Muscle of arm (tissue), 12 donors: ENCODE data around the gene LSM12. TPM values are rescaled to one million over a fixed set of nuclear protein-coding genes. Genes with fewer than 3 reads are reported as not detected.

Experiments
- DNase-seq: peaks from one replicate; pipeline ENCODE4 v3.0.0-alpha.2; 2013
- polyA plus RNA-seq, 12 donors: library from polyadenylated mRNA; unstranded; fragments of 120-200 nt; gene quantifications; one replicate each; pipeline ENCODE4 v1.2.1, GENCODE V29; 2013; ENCODE audit not compliant: insufficient read length in 12 of 12

The LSM12 gene
- polyA plus RNA-seq, 12 donors: 26.4 to 379 (median 30.7) TPM

GRCh38 chr17:43987131-43988021 is 79.1 kb downstream of the LSM12 start:
- DNase-seq: no peak

- no peak for DNase-seq
These were observed 80.1 kb downstream of the LSM12 start for GRCh38 chr17:43986225-43986981.

GRCh38 chr17:43984521-43984920 is 82.0 kb downstream of the LSM12 start:
- no peak for DNase-seq

Other genes starting within 250 kb of the LSM12 start
- 10 to 100 TPM in 2 of 12 donors, 1 to 10 TPM in 9, not detected in 1; 3.1 to 42.0 (median 4.3) TPM for gene MPP3, start 233.5 kb downstream of the LSM12 start, polyA plus RNA-seq
- gene CD300LG, start 219.5 kb downstream of the LSM12 start, polyA plus RNA-seq: 1 to 10 TPM in 10 of 12 donors, not detected in 2; 1.6 to 3.2 (median 2.2) TPM
- gene MPP2, start 159.1 kb downstream of the LSM12 start, polyA plus RNA-seq: 1 to 10 TPM in 11 of 12 donors, not detected in 1; 1.8 to 5.1 (median 3.3) TPM
- under 1 TPM in 3 of 12 donors, not detected in 9; 0.27 to 0.37 (median 0.35) TPM for gene PPY, start 124.2 kb downstream of the LSM12 start, polyA plus RNA-seq
- gene PYY, start 112.7 kb downstream of the LSM12 start, polyA plus RNA-seq: 10 to 100 TPM in 1 of 12 donors, under 1 TPM in 2, not detected in 9; 0.22 to 79.9 (median 0.47) TPM
- under 1 TPM in 10 of 12 donors, not detected in 2; 0.17 to 0.70 (median 0.42) TPM for gene NAGS, start 62.0 kb downstream of the LSM12 start, polyA plus RNA-seq
- 10 to 100 TPM in 11 of 12 donors, not detected in 1; 20.2 to 33.7 (median 27.2) TPM for gene TMEM101, start 51.7 kb downstream of the LSM12 start, polyA plus RNA-seq
- 10 to 100 TPM in 11 of 12 donors, not detected in 1; 25.8 to 65.2 (median 34.2) TPM for gene G6PC3, start 4.1 kb upstream of the LSM12 start, polyA plus RNA-seq
- gene HDAC5, start 57.0 kb upstream of the LSM12 start, polyA plus RNA-seq: 10 to 100 TPM in 11 of 12 donors, not detected in 1; 42.1 to 70.6 (median 50.0) TPM
- 1 to 10 TPM in 10 of 12 donors, not detected in 2; 1.6 to 4.3 (median 2.7) TPM for gene HROB, start 75.3 kb upstream of the LSM12 start, polyA plus RNA-seq
- 10 to 100 TPM in 6 of 12 donors, 1 to 10 TPM in 4, not detected in 2; 6.3 to 21.7 (median 13.2) TPM for gene ASB16, start 104.0 kb upstream of the LSM12 start, polyA plus RNA-seq
- gene TMUB2, start 120.3 kb upstream of the LSM12 start, polyA plus RNA-seq: 10 to 100 TPM in 11 of 12 donors, not detected in 1; 32.6 to 63.8 (median 45.1) TPM
- 10 to 100 TPM in 11 of 12 donors, not detected in 1; 36.3 to 63.7 (median 49.6) TPM for gene ATXN7L3, start 133.2 kb upstream of the LSM12 start, polyA plus RNA-seq
- 100 to 1,000 TPM in 1 of 12 donors, 10 to 100 TPM in 10, not detected in 1; 54.5 to 112 (median 71.6) TPM for gene UBTF, start 153.0 kb upstream of the LSM12 start, polyA plus RNA-seq
- 10 to 100 TPM in 5 of 12 donors, 1 to 10 TPM in 6, not detected in 1; 3.7 to 36.3 (median 7.8) TPM for gene SLC4A1, start 201.5 kb upstream of the LSM12 start, polyA plus RNA-seq
- 10 to 100 TPM in 1 of 12 donors, 1 to 10 TPM in 5, under 1 TPM in 4, not detected in 2; 0.72 to 14.2 (median 1.7) TPM for gene RUNDC3A, start 241.9 kb upstream of the LSM12 start, polyA plus RNA-seq